H1 (cell line): ENCODE data around the gene CYP26A1. TPM values are rescaled to one million over a fixed set of nuclear protein-coding genes. Genes with fewer than 3 reads are reported as not detected.

Source experiments
- CTCF ChIA-PET: fragments of 300-600 bp; sonication (Branson Sonifier 250); formaldehyde crosslinking; loops from one replicate; lab custom pipeline; 2021; ENCODE audit not compliant: partially characterized antibody; lab: Charles Lee
- POLR2A ChIA-PET: fragments of 300-600 bp; sonication (Branson Sonifier 250); formaldehyde crosslinking; loops from one replicate; lab custom pipeline; 2021; ENCODE audit warnings: inconsistent platforms; ENCODE audit not compliant: partially characterized antibody; lab: Charles Lee
- DNase-seq, 2 experiments: peaks; one replicate each; pipeline versions ENCODE4 v3.0.0 to v3.0.0-alpha.2; 2010 to 2022; ENCODE audit warnings: low spot score in 2 of 2, low read depth in 1 of 2, mixed read lengths in 1 of 2
- FAIRE-seq: peaks from 2 replicates; lab custom pipeline; 2011; peaks lifted over from hg19 to GRCh38; lab: Jason Lieb, UNC
- H2AFZ ChIP-seq: 2 replicates; pipeline ENCODE4 v1.8.1; 2012; ENCODE audit warnings: low read length, inconsistent platforms
- H2AK5ac ChIP-seq: 2 replicates; pipeline ENCODE4 v1.6.1; 2013; ENCODE audit warnings: low read depth, low read length
- H2BK120ac ChIP-seq: replicated peaks from 2 replicates; pipeline ENCODE3; 2013; ENCODE audit warnings: low read depth, low read length, inconsistent platforms
- H2BK12ac ChIP-seq: 2 replicates; pipeline ENCODE4 v1.6.1; 2013; ENCODE audit warnings: low read depth, low read length
- H2BK15ac ChIP-seq: 2 replicates; pipeline ENCODE4 v1.6.1; 2013; ENCODE audit warnings: low read length
- H2BK20ac ChIP-seq: 2 replicates; pipeline ENCODE4 v1.6.1; 2013; ENCODE audit warnings: low read length
- H2BK5ac ChIP-seq: 2 replicates; pipeline ENCODE4 v1.6.1; 2013; ENCODE audit warnings: low read depth, low read length
- H3K14ac ChIP-seq: 2 replicates; pipeline ENCODE4 v1.6.1; 2013; ENCODE audit warnings: inconsistent platforms; ENCODE audit not compliant: insufficient read length
- H3K18ac ChIP-seq: 2 replicates; pipeline ENCODE4 v1.6.1; 2013; ENCODE audit warnings: low read length; ENCODE audit errors: extremely low read depth
- H3K23ac ChIP-seq: 2 replicates; pipeline ENCODE4 v1.6.1; 2013; ENCODE audit warnings: inconsistent platforms; ENCODE audit not compliant: insufficient read length
- H3K23me2 ChIP-seq: 2 replicates; pipeline ENCODE4 v1.6.1; 2013; ENCODE audit warnings: low read depth, low read length
- H3K27ac ChIP-seq: 2 replicates; pipeline ENCODE4 v1.6.1; 2011; ENCODE audit warnings: low read depth, low read length, inconsistent platforms
- H3K27me3 ChIP-seq, 4 experiments: replicated peaks in 1 of 4; 1 replicate in 1 of 4; 2 replicates in 3 of 4; pipeline versions ENCODE4 v1.6.1 to v1.8.1; 2011 to 2013; ENCODE audit warnings: low read length in 3 of 4, mild to moderate bottlenecking in 3 of 4, inconsistent platforms in 2 of 4, mixed read lengths in 2 of 4, moderate library complexity in 1 of 4; ENCODE audit not compliant: control insufficient read depth in 3 of 4, insufficient read depth in 3 of 4; ENCODE audit errors: extremely low read depth in 1 of 4
- H3K36me3 ChIP-seq, 4 experiments: 2 replicates each; pipeline versions ENCODE4 v1.6.1 to v1.8.1; 2011 to 2013; ENCODE audit warnings: mild to moderate bottlenecking in 4 of 4, low read length in 3 of 4, moderate library complexity in 2 of 4, control low read depth in 1 of 4, inconsistent platforms in 1 of 4; ENCODE audit not compliant: insufficient read depth in 4 of 4, control insufficient read depth in 2 of 4
- H3K4ac ChIP-seq: replicated peaks from 2 replicates; pipeline ENCODE3; 2013; ENCODE audit warnings: low read length, low read depth, mixed read lengths, inconsistent platforms; ENCODE audit not compliant: insufficient read length
- H3K4me1 ChIP-seq, 4 experiments: replicated peaks in 1 of 4; 1 replicate in 1 of 4; 2 replicates in 3 of 4; pipeline versions ENCODE4 v1.6.1 to v1.8.1; 2011 to 2013; ENCODE audit warnings: low read length in 3 of 4, inconsistent platforms in 2 of 4, mixed read lengths in 1 of 4; ENCODE audit not compliant: insufficient read depth in 4 of 4, control insufficient read depth in 3 of 4
- H3K4me2 ChIP-seq, 2 experiments: 2 replicates each; pipeline versions ENCODE4 v1.6.1 to v1.8.1; 2011 to 2013; ENCODE audit warnings: low read depth in 2 of 2, low read length in 2 of 2, control low read depth in 1 of 2, inconsistent platforms in 1 of 2, mild to moderate bottlenecking in 1 of 2; ENCODE audit not compliant: insufficient read depth in 1 of 2
- H3K4me3 ChIP-seq, 4 experiments: fragments of 200-600, 300-600 bp in 1 of 4; sonication (generic), shearing (Covaris generic), sonication (Bioruptor Twin) in 1 of 4; 2 replicates each; pipeline versions ENCODE4 v1.5.1 to v1.8.1; 2011 to 2016; ENCODE audit warnings: low read length in 4 of 4, low read depth in 3 of 4, control low read depth in 2 of 4, inconsistent platforms in 2 of 4, mild to moderate bottlenecking in 2 of 4, mixed read lengths in 1 of 4, moderate library complexity in 1 of 4; ENCODE audit not compliant: insufficient read depth in 2 of 4; ENCODE audit errors: extremely low read depth in 1 of 4
- H3K56ac ChIP-seq: replicated peaks from 2 replicates; pipeline ENCODE3; 2013; ENCODE audit warnings: low read depth, mild to moderate bottlenecking, mixed read lengths, low read length, inconsistent platforms; ENCODE audit not compliant: insufficient read length
- H3K79me1 ChIP-seq: 2 replicates; pipeline ENCODE4 v1.6.1; 2013; ENCODE audit warnings: low read depth, low read length, control low read depth
- H3K79me2 ChIP-seq, 2 experiments: 2 replicates each; pipeline versions ENCODE4 v1.6.1 to v1.8.1; 2012 to 2013; ENCODE audit warnings: low read length in 2 of 2, mild to moderate bottlenecking in 2 of 2, inconsistent platforms in 1 of 2; ENCODE audit not compliant: insufficient read depth in 2 of 2, control insufficient read depth in 1 of 2
- H3K9ac ChIP-seq, 4 experiments: replicated peaks in 1 of 4; 1 replicate in 1 of 4; 2 replicates in 3 of 4; pipeline versions ENCODE4 v1.6.1 to v1.8.1; 2011 to 2013; ENCODE audit warnings: low read depth in 3 of 4, low read length in 3 of 4, control low read depth in 2 of 4, mild to moderate bottlenecking in 2 of 4, moderate library complexity in 2 of 4, inconsistent platforms in 1 of 4; ENCODE audit errors: extremely low read depth in 1 of 4
- H3K9me3 ChIP-seq, 2 experiments: 2 replicates each; pipeline versions ENCODE4 v1.6.1 to v1.8.1; 2012 to 2013; ENCODE audit warnings: mild to moderate bottlenecking in 2 of 2, moderate library complexity in 2 of 2, control low read depth in 1 of 2, inconsistent platforms in 1 of 2, low read depth in 1 of 2, low read length in 1 of 2, mixed read lengths in 1 of 2; ENCODE audit not compliant: insufficient read depth in 2 of 2
- H4K20me1 ChIP-seq, 2 experiments: replicated peaks in 1 of 2; 2 replicates each; pipeline versions ENCODE3 to v1.8.1; 2011 to 2013; ENCODE audit warnings: inconsistent platforms in 2 of 2, low read length in 2 of 2, mild to moderate bottlenecking in 1 of 2; ENCODE audit not compliant: insufficient read depth in 2 of 2, control insufficient read depth in 1 of 2
- H4K5ac ChIP-seq: 2 replicates; pipeline ENCODE4 v1.6.1; 2013; ENCODE audit warnings: low read length, low read depth, mixed read lengths, inconsistent platforms; ENCODE audit not compliant: insufficient read length
- H4K8ac ChIP-seq: 2 replicates; pipeline ENCODE4 v1.8.0; 2013; ENCODE audit warnings: mild to moderate bottlenecking, moderate library complexity, low read length, inconsistent platforms; ENCODE audit not compliant: insufficient read depth; ENCODE audit errors: extremely low read depth
- H4K91ac ChIP-seq: replicated peaks from 2 replicates; pipeline ENCODE3; 2013; ENCODE audit warnings: low read length, mixed read lengths, inconsistent platforms; ENCODE audit not compliant: insufficient read length
- CBX5 ChIP-seq: fragments of 300-800, 300-1000 bp; sonication (generic); IDR thresholded peaks from 2 replicates; pipeline ENCODE4 v1.7.1; 2016; ENCODE audit warnings: antibody characterized with exemption, low read length, low read depth
- CREB1 ChIP-seq: IDR thresholded peaks from 2 replicates; pipeline ENCODE4 v1.6.1; 2012; ENCODE audit warnings: inconsistent platforms
- KDM5A ChIP-seq: fragments of 200-600 bp; IDR thresholded peaks from 2 replicates; pipeline ENCODE4 v1.7.1; 2012; ENCODE audit warnings: mild to moderate bottlenecking, low read length, inconsistent platforms, mixed read lengths
- RAD21 ChIP-seq, 2 experiments: IDR thresholded peaks in 1 of 2; conservative IDR thresholded peaks in 1 of 2; 2 replicates each; pipeline ENCODE4 v1.6.1; 2011; ENCODE audit warnings: low read depth in 2 of 2, low read length in 2 of 2, improper control_type of control experiment in 1 of 2, inconsistent platforms in 1 of 2, mild to moderate bottlenecking in 1 of 2, moderate library complexity in 1 of 2
- SIRT6 ChIP-seq: IDR thresholded peaks from one replicate; pipeline ENCODE4 v1.7.1; 2012; ENCODE audit warnings: low read length, inconsistent platforms
- TEAD4 ChIP-seq: IDR thresholded peaks from 2 replicates; pipeline ENCODE4 v1.6.1; 2012; ENCODE audit warnings: low read depth, low read length, inconsistent platforms, mixed read lengths
- WGBS, 2 experiments: shearing (Covaris generic) in 1 of 2; methylation state at CpG; one replicate each; pipeline versions ENCODE4 v1.1.6 to v1.1.7; 2013 to 2015; ENCODE audit warnings: low lambda C conversion rate in 2 of 2, mixed read lengths in 2 of 2, inconsistent platforms in 1 of 2, low coverage in 1 of 2, missing lambda C conversion rate in 1 of 2; ENCODE audit not compliant: insufficient replicate concordance in 2 of 2, insufficient coverage in 1 of 2, insufficient read length in 1 of 2; ENCODE audit errors: extremely low coverage in 1 of 2, missing lambda C conversion rate in 1 of 2; 5-methylcytosine and 5-hydroxymethylcytosine counted together
- polyA plus RNA-seq, 7 experiments: library from polyadenylated mRNA; depleted of rRNA in 3 of 7; stranded (reverse) in 5 of 7; unstranded in 2 of 7; fragments of >200 nt in 5 of 7; fragments of 200-250 nt in 2 of 7; gene quantifications; 1 replicate in 5 of 7; 2 replicates in 1 of 7; 4 replicates in 1 of 7; pipeline versions ENCODE4 v1.2.1 to v1.2.3, GENCODE V29; 2011 to 2013; ENCODE audit warnings: missing spikeins in 2 of 7, mixed read lengths in 2 of 7
- total RNA-seq: library from RNA; stranded (reverse); fragmentation: NEBNext Ultra II Directional; extraction: Animal tissue kit (Norgen Biotek cat#: 25700); gene quantifications from 2 replicates; pipeline ENCODE4 v1.2.1, GENCODE V29; 2021
- TF ChIP-seq, protein P1 (sequence below), 3 experiments: IDR thresholded peaks; 1 replicate in 2 of 3; 2 replicates in 1 of 3; pipeline versions ENCODE4 v1.5.1 to v1.6.1; 2011; ENCODE audit warnings: low read length in 3 of 3, mild to moderate bottlenecking in 3 of 3, inconsistent platforms in 2 of 3, low read depth in 1 of 3, moderate library complexity in 1 of 3; ENCODE audit not compliant: insufficient read depth in 1 of 3; ENCODE audit errors: control extremely low read depth in 1 of 3
- TF ChIP-seq, protein P2 (sequence below): IDR thresholded peaks from 2 replicates; pipeline ENCODE4 v1.6.1; 2012; ENCODE audit warnings: inconsistent platforms

CYP26A1 gene
- total and polyA plus RNA-seq, 2 of the 8 experiments (the other 6 are each of a cell fraction or from before 2014, with no cell fraction given), result 5.0 to 9.1 TPM

DNA sequence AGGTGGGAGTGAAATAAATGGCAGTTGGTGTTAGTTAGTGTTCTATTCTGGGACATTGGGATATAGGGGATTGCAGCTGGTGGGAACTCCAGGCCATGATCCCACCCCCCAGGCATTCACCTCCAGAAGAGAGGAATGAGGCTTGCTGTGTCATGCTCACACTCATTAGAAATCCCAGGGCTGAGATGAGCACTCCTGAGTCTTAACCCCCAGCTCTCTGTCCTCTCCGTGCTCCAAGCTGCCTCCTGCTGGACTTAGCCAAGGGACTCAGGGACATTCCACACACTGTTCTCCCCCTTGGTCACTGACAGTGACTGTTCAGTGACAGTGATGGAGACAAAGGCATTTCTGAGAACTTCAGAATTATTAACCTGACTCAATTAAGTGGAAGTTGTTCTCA is 21.5 kb downstream of the CYP26A1 start:
- FAIRE-seq, result peak; percentile 60
- Histone ChIP-seq H3K27ac (no peak overlapping the region), H4K20me1 (no peaks in the 10 kb centered on the region), H3K23me2 (no peaks in the 10 kb centered on the region), H3K4ac (no peak overlapping the region), H2BK12ac (0 out of 2 replicates have a peak overlapping the region, but pooled peaks have one; percentile 42), H3K56ac (no peak overlapping the region), H3K79me2 (no peaks in the 10 kb centered on the region), H2BK120ac (no peak overlapping the region), H3K14ac (no peak overlapping the region), H3K9ac (no peak overlapping the region), H3K4me2 (no peak overlapping the region), H3K9me3 (no peaks in the 10 kb centered on the region), H4K5ac (no peak overlapping the region), H2AK5ac (no peak overlapping the region), H3K27me3 (no peaks in the 10 kb centered on the region), H4K8ac (no peak overlapping the region)
- DNase-seq, result no peak
- 80% methylated on average over 1 of the region's 1 CpG; no CpG with 5 or more reads in 1 of the 2 experiments for WGBS, 2 experiments
- TF ChIP-seq RAD21 (IDR thresholded peaks at IDR 0.05 in 1 of 2, conservative IDR thresholded peaks at IDR 0.05 in 1 of 2; ENCODE audit: low read depth in 2 of 2, low read length in 2 of 2), result peak in 1 of 2 experiments; percentile 43; a peak in 2 of 4 replicates
- TF ChIP-seq KDM5A, result no peak
- TF ChIP-seq, protein P1, sequence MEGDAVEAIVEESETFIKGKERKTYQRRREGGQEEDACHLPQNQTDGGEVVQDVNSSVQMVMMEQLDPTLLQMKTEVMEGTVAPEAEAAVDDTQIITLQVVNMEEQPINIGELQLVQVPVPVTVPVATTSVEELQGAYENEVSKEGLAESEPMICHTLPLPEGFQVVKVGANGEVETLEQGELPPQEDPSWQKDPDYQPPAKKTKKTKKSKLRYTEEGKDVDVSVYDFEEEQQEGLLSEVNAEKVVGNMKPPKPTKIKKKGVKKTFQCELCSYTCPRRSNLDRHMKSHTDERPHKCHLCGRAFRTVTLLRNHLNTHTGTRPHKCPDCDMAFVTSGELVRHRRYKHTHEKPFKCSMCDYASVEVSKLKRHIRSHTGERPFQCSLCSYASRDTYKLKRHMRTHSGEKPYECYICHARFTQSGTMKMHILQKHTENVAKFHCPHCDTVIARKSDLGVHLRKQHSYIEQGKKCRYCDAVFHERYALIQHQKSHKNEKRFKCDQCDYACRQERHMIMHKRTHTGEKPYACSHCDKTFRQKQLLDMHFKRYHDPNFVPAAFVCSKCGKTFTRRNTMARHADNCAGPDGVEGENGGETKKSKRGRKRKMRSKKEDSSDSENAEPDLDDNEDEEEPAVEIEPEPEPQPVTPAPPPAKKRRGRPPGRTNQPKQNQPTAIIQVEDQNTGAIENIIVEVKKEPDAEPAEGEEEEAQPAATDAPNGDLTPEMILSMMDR (IDR thresholded peaks at IDR 0.05; ENCODE audit: control extremely low read depth in 1 of 3, insufficient read depth in 1 of 3, low read depth in 1 of 3, low read length in 3 of 3), result peak; percentile 40 to 53 (median 41)
- no peak for TF ChIP-seq CREB1
- no peak for TF ChIP-seq CBX5
- no peak for TF ChIP-seq SIRT6
- TF ChIP-seq, protein P2, sequence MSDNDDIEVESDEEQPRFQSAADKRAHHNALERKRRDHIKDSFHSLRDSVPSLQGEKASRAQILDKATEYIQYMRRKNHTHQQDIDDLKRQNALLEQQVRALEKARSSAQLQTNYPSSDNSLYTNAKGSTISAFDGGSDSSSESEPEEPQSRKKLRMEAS, result no peak
- TF ChIP-seq TEAD4, result 0 out of 2 replicates have a peak, but pooled peaks have one; percentile 9
- TF ChIP-seq, all 59 proteins: peak for 3
- Histone ChIP-seq H2BK5ac (no peak overlapping the region), H3K36me3 (no peaks in the 10 kb centered on the region), H2AFZ (no peak overlapping the region), H3K79me1 (no peaks in the 10 kb centered on the region), H3K4me3 (no peak overlapping the region), H2BK15ac (no peak overlapping the region), H2BK20ac (0 out of 2 replicates have a peak overlapping the region, but pooled peaks have one; percentile 6), H3K18ac (no peak overlapping the region), H3K4me1 (peaks cover 0 to 2% (median 0%) of the 10 kb centered on the region in 4 experiments; a peak in 1 of 7 replicates), H4K91ac (no peak overlapping the region), H3K23ac (no peak overlapping the region)
- ChIA-PET CTCF (interaction anchor here (0.5 to 1.7 kb wide), 17 partner anchors 9 to 281 kb away, joined by 3 to 5 read pairs (median 3); no protein-coding TSS in a partner anchor), POLR2A (no interaction called here)
